Nucleus accumbens (tissue), 56 donors: ENCODE measurements around the gene NCAM1.

ENCODE experiments used
- DNase-seq, 56 donors: peaks; one replicate each; lab custom pipeline; 2025; lab: John Stamatoyannopoulos, UW

NCAM1 gene

DNA sequence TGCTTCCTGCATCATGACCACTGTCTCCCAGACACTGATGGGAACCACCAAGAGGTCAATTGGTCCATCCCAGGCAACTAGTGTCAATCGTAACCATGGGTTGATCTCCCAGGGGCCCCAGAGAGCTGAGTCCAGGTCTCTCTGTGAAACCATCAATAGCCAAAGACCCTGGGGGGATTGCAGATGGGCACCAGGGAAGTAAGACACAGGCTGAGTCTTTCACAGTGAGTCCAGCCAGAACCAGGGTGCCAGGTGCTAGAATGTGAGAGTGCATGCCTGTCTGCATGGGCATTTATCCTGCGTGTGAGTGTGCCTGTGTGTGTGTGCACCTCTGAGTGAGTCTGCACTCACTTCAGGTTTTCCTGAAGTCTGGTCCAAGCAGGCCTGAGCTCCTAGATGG is 307.9 kb downstream of the NCAM1 start:
- no peak for DNase-seq

GRCh38 chr11:113269636-113270035 is 308.4 kb downstream of the NCAM1 start:
- no peak for DNase-seq

GRCh38 chr11:113270080-113270479 is 308.9 kb downstream of the NCAM1 start:
- no peak for DNase-seq

- no peak for DNase-seq
Measured at GRCh38 chr11:113271551-113272245, 310.5 kb downstream of the NCAM1 start.

GRCh38 chr11:113272281-113272680 is 311.1 kb downstream of the NCAM1 start:
- no peak for DNase-seq

DNA sequence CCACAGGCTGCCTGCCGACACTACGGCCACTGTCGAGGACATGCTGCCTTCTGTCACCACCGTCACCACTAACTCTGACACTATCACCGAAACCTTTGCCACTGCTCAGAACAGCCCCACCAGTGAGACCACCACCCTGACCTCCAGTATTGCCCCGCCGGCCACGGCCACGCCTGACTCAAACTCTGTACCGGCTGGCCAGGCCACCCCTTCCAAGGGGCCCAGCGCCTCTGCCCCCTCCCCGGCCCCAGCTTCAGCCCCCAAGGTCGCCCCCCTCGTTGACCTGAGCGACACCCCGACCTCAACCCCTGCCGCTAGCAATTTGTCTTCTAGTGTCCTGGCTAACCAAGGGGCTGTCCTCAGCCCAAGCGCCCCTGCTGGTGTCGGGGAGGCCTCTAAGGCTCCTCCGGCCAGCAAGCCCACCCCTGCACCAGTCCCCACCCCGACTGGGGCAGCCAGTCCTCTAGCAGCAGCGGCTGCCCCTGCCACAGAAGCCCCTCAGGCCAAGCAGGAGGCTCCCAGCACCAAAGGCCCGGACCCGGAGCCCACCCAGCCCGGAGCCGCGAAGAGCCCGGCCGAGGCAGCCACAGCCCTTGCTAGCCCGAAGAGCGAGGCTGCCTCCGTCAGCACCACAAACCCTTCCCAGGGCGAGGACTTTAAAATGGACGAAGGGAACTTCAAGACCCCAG is 311.9 kb downstream of the NCAM1 start:
- no peak for DNase-seq

DNA sequence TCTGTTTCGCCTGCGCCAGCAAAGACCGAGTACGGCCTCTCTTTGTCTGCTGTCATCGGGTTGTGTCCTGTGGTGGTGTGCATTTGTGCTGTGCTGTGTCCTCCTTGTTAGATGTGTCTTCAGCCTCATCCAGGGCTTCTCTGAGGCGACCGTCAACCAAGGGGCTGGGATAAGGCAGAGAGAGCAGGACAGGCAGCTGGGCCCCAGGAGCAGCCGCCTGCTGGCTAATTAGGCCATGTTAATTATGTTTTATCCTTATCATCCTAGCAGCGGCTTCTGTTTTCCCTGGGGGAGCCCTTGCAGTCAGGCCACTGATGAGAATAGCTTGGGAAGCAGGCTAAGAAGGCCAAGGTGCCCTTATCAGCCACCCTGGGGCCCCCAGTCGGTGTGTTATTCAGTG is 312.5 kb downstream of the NCAM1 start:
- DNase-seq, result no peak

DNA sequence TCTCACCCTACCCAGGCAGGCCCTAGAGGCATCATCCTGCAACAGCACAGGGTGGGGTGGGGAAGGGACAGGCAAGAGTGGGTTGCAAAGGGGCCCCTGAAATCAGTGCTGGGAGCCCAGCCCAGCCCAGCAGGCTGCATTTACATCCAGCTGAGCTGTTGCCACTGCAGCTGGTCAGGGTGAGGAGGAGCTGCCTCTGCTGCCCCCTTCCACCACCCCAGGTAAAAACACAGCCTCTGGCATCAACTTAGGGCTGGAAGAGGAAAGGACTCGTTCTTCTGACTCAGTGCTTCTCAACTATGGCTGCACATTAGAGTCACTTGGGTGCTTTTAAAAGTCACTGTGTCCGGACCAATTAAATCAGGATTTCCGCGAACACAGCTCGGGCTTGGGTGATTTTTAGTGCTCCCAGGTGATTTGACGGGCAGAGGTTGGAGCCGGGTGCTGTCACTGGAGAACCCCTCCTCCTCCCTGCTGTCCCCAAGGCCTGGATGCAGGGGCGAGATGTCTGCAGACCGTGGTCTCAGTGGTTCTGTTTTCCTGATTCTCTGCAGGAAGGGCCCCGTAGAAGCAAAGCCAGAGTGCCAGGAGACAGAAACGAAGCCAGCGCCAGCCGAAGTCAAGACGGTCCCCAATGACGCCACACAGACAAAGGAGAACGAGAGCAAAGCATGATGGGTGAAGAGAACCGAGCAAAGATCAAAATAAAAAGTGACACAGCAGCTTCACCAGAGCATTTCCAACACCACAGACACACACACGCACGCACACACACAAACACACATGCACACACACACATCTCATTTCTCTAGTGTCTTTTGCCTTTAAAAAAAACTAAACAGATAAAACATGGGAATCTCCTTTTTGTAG is 313.7 kb downstream of the NCAM1 start:
- DNase-seq, result peak in 29 of 56 donors; percentile 21 to 58 (median 32)

GRCh38 chr11:113275602-113276001 is 314.4 kb downstream of the NCAM1 start:
- DNase-seq, result no peak

GRCh38 chr11:113276466-113276865 is 315.2 kb downstream of the NCAM1 start:
- no peak for DNase-seq

GRCh38 chr11:113277907-113278306 is 316.7 kb downstream of the NCAM1 start:
- no peak for DNase-seq

GRCh38 chr11:113278481-113278880 is 317.3 kb downstream of the NCAM1 start:
- DNase-seq, result no peak

DNA sequence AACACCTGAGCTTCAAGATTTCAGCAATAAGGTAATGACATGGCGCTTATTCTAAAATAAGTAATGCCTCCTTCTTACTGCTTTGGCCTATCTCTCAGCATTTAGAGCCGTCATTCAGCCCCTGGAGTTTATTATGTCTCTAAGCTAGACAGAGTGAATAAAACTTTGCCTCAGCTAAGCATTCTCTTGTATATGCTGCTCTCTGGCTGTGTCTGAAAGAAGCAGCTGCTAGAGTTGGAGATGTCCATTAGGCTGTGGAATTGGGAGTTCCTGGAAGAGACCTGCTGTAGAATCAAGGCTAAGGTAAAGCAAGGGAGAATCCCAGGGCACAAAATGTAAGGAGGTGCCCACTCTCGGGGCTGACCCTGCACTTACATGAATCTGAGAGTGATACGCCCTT is 317.7 kb downstream of the NCAM1 start:
- DNase-seq, result peak in 2 of 56 donors; percentile 18 to 20

DNA sequence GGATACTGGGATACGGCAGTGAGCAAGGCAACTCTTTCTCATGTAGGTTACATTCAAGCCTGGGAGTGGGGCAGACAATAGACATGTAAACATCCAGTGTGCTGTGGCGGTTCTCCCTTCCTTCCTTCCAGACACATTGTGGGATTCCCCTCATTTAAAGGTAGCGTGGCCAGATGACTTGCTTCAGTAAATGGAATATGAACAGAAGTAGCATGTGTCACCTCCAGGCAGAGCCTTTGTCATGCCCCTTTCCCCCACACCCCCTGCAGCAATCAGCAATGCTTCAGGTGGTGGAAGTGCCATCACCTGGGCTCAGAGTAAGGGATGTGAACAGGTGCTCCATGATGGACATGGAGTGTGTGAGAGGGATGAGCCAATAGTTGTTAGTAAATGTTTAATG is 318.4 kb downstream of the NCAM1 start:
- no peak for DNase-seq

DNA sequence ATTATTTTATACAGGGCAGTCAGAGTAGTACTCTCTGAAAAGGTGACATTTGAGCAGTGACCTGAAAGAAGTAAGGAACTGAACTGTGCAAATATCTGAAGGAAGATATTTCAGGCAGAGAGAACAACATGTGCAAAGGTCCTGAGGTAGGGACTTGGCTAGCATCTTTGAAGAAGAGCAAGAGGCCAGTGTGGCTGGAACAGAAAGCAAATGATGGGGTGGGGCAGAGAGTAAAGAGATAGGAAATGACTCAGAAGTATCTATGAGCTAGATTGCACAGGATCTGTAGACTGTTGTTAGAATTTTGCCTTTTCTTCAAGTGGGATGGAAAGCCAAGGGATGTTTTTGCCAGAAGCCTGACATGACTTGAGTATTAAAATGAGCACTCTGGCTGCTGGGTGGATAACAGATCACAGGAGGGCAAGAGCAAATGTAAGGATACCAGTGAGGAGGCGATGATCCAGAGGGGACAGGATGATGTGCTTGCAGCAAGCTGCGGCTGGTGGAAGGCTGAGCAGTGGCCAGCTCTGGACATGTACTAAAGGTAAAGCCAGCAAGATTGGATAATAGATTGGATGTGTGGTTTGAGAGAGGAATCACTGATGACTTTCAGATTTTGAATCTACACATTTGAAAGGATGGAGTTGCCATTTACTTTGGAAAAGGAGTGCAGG is 320.0 kb downstream of the NCAM1 start:
- DNase-seq, result no peak

DNA sequence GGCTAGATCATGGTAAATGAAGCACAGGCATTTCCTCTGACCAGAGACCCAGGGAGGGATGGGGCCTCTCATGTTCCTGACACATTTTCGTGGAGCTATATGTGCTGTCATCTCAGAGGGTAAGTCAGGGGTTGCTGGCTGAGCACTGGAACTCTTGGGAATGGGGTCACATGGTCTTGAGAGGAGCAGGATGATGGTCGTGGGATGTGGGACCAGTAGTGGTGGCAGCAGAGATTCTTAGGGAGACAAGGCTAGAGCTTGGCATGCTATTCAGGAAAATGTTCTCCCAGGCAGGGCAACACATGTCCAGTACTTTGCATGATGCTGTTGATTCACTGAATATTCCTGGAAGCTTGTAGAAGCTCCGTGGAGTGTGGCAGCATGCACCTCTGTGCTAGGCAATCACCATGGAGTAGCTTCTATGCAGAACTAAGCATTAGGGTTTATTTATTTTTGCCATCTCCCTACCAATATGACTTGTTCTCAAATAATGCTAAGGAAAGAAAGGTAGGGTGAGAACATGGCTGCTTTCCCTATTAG is 321.7 kb downstream of the NCAM1 start:
- no peak for DNase-seq

DNA sequence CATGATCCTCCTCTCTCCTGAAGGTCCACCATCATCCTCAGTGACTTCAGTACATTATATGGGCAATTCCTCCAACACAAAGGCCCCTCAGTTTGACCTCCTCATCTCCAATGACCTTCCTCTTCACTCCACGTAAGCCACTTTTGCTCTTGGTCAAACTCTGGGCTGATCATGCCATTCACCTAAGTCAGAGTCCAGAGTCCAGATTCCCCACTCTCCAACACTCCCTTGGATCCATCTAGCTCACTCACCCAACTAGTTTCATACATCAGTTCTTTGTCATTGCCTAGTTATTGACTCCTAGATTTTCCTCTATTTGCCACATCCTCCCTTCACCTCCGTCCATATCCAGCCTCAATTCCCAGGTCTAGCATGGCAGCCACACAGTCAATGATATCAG is 322.7 kb downstream of the NCAM1 start:
- no peak for DNase-seq

GRCh38 chr11:113286009-113286408 is 324.8 kb downstream of the NCAM1 start:
- no peak for DNase-seq

- no peak for DNase-seq
Measured at GRCh38 chr11:113286509-113287497, 325.6 kb downstream of the NCAM1 start.
